GM19395 (cell line): ENCODE results near the gene SMARCE1.
A peak's percentile ranks its signal among the peaks of the same experiment; 100 is the strongest.

Experiments
- ATAC-seq: cut with Tn5 transposase; IDR thresholded peaks from one replicate; pipeline ENCODE4 v1.9.1; 2021; ENCODE audit warnings: mild to moderate bottlenecking, moderate library complexity; ENCODE audit not compliant: unreplicated experiment

The SMARCE1 gene

GRCh38 chr17:40612599-40613244 lies 34.9 kb downstream of the SMARCE1 start:
- no peak for ATAC-seq

GRCh38 chr17:40611840-40612474 lies 35.7 kb downstream of the SMARCE1 start:
- no peak for ATAC-seq

GRCh38 chr17:40610359-40610758 lies 37.3 kb downstream of the SMARCE1 start:
- no peak for ATAC-seq

GRCh38 chr17:40608061-40608581 lies 39.5 kb downstream of the SMARCE1 start:
- no peak for ATAC-seq

GRCh38 chr17:40607641-40608040 lies 40.0 kb downstream of the SMARCE1 start:
- ATAC-seq, result no peak

GRCh38 chr17:40606548-40607353 lies 40.9 kb downstream of the SMARCE1 start:
- ATAC-seq, result no peak

GRCh38 chr17:40605306-40605705 lies 42.3 kb downstream of the SMARCE1 start:
- no peak for ATAC-seq

GRCh38 chr17:40604327-40605080 lies 43.1 kb downstream of the SMARCE1 start:
- ATAC-seq, result no peak

- no peak for ATAC-seq
These were observed 44.9 kb downstream of the SMARCE1 start for GRCh38 chr17:40602445-40603443.

- ATAC-seq, result no peak
These were observed 47.1 kb downstream of the SMARCE1 start for GRCh38 chr17:40600486-40601046.

GRCh38 chr17:40599468-40599763 lies 48.2 kb downstream of the SMARCE1 start:
- no peak for ATAC-seq

- ATAC-seq, result peak; percentile 65
These were observed 48.8 kb downstream of the SMARCE1 start for GRCh38 chr17:40598619-40599467.

GRCh38 chr17:40598301-40598618 lies 49.4 kb downstream of the SMARCE1 start:
- no peak for ATAC-seq

GRCh38 chr17:40597556-40598300 lies 49.9 kb downstream of the SMARCE1 start:
- no peak for ATAC-seq

- no peak for ATAC-seq
These were observed 50.5 kb downstream of the SMARCE1 start for GRCh38 chr17:40597156-40597555.

GRCh38 chr17:40596261-40596919 lies 51.2 kb downstream of the SMARCE1 start:
- ATAC-seq, result no peak

GRCh38 chr17:40590742-40591141 lies 56.9 kb downstream of the SMARCE1 start:
- ATAC-seq, result no peak

GRCh38 chr17:40588552-40588951 lies 59.1 kb downstream of the SMARCE1 start:
- ATAC-seq, result no peak
